Right atrium auricular region (tissue), 2 donors: ENCODE data around the gene FNBP1L. TPM values are rescaled to one million over a fixed set of nuclear protein-coding genes. Genes with fewer than 3 reads are reported as not detected.

Experiments
- DNase-seq: peaks from one replicate; pipeline ENCODE4 v3.0.0-alpha.2; 2019; ENCODE audit warnings: low spot score
- H3K27ac ChIP-seq, 2 donors: fragments of 200-600 bp; sonication (generic); 1 replicate in 1 of 2; 2 replicates in 1 of 2; pipeline ENCODE4 v1.5.1; 2016 to 2019
- H3K27me3 ChIP-seq, 2 donors: fragments of 200-600 bp; sonication (generic); one replicate each; pipeline versions ENCODE4 v1.5.1 to v1.6.0; 2017 to 2019
- H3K36me3 ChIP-seq: fragments of 200-600 bp; sonication (generic); one replicate; pipeline ENCODE4 v1.5.1; 2016
- H3K4me1 ChIP-seq, 2 donors: fragments of 200-600 bp; sonication (generic); one replicate each; pipeline versions ENCODE4 v1.5.1 to v1.6.0; 2017 to 2019
- H3K4me3 ChIP-seq, 2 donors: fragments of 200-600 bp; sonication (generic); 1 replicate in 1 of 2; 2 replicates in 1 of 2; pipeline ENCODE4 v1.5.1; 2017 to 2019; ENCODE audit warnings: mild to moderate bottlenecking in 1 of 2, moderate library complexity in 1 of 2
- H3K9me3 ChIP-seq, 2 donors: fragments of 200-600 bp; sonication (generic); one replicate each; pipeline ENCODE4 v1.5.1; 2019
- total RNA-seq, 2 donors: library from RNA; depleted of rRNA; stranded (reverse); fragments of >200 nt; gene quantifications; one replicate each; pipeline ENCODE4 v1.1.0, GENCODE V29; 2016
- TF ChIP-seq, protein P1 (sequence below), 2 donors: fragments of 200-600 bp; sonication (generic); IDR thresholded peaks; one replicate each; pipeline ENCODE4 v1.5.1; 2019; ENCODE audit warnings: antibody characterized with exemption in 2 of 2

The FNBP1L gene
- total RNA-seq: 10 to 100 TPM; 13.9 to 17.8 TPM

DNA sequence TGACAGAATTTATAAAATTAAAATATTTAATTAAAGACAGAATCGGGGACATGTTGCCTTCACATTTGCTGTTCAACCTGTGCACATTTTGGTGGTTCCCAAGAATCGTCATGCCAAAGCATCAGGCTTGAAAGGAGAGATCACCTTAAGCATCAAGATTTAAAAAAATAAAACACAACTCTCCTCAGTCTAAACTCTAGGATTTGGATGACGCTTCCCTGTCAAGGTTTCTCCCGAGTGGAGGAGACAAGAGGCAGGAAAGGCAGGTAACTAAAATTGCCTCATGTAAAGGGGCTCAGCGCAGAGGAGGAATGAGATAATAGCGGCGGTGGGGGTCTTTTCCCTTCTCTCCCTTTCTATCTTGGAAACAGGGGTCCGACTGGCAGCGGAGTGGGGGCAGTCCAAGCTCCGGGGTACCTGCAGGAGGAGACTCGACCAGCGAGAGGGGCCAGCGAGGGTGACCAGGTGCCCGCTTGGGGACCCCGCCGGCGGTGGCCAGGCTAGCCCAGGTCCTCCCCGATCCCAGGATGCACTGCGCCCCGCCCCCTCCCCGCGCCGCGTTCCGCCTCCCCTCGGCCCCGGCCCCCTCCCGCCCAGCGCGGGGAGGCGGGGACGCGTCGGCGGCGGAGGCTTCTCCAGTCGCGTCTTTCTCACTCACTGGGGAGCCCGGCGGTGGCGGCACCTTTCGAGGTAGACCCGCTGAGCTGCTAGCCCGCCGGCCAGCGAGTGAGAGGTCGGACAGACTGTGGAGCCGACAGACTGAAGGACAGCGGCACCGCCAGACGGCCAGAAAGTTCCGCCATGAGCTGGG, at the start of gene FNBP1L:
Gene FNBP1L, plus strand, starts transcription at position 638 of the 811 bp plus-strand sequence. Its CDS starts 164 bp downstream, at position 802.
- DNase-seq: no peak
- TF ChIP-seq, protein P1, sequence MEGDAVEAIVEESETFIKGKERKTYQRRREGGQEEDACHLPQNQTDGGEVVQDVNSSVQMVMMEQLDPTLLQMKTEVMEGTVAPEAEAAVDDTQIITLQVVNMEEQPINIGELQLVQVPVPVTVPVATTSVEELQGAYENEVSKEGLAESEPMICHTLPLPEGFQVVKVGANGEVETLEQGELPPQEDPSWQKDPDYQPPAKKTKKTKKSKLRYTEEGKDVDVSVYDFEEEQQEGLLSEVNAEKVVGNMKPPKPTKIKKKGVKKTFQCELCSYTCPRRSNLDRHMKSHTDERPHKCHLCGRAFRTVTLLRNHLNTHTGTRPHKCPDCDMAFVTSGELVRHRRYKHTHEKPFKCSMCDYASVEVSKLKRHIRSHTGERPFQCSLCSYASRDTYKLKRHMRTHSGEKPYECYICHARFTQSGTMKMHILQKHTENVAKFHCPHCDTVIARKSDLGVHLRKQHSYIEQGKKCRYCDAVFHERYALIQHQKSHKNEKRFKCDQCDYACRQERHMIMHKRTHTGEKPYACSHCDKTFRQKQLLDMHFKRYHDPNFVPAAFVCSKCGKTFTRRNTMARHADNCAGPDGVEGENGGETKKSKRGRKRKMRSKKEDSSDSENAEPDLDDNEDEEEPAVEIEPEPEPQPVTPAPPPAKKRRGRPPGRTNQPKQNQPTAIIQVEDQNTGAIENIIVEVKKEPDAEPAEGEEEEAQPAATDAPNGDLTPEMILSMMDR (IDR thresholded peaks at IDR 0.05): no peak
- no peaks in the 10 kb centered on the region for H3K27me3 ChIP-seq

DNA sequence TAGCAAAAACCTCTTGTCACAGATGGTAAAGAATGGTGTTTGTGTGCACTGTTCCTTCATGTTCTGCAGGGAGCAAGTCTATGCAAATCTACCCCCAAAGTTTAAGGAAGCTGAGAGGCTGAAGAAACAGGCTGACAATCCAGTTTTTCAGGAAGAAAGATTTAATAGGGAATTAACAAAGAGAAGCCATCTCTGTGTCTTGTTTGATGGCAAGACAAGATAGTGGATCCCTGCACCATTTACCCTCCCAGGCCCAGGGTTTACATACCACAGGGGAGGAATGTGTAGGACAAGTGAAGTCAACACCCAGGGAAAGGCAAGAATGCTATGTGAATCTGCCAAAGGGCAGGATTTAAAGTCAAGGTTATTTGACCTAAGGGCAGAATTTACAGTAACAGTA, 48.1 kb upstream of the FNBP1L start:
- no peaks in the 10 kb centered on the region for H3K27me3 ChIP-seq
- no peaks in the 10 kb centered on the region for H3K4me1 ChIP-seq
- TF ChIP-seq, protein P1 (IDR thresholded peaks at IDR 0.05): no peak
- H3K4me3 ChIP-seq: no peak overlapping the region
- no peaks in the 10 kb centered on the region for H3K36me3 ChIP-seq
- H3K9me3 ChIP-seq: no peaks in the 10 kb centered on the region
- no peak overlapping the region for H3K27ac ChIP-seq
- no peak for DNase-seq

More for the DNA sequence above, at the start of gene FNBP1L:
- Histone ChIP-seq H3K4me3 (peak within 1 kb of the TSS; percentile 94 to 98), H3K27ac (peak within 1 kb of the TSS; percentile 84 to 86), H3K36me3 (no peaks in the 10 kb centered on the region), H3K9me3 (no peaks in the 10 kb centered on the region), H3K4me1 (peaks cover 0 to 16% of the 10 kb centered on the region in 2 donors)

DNA sequence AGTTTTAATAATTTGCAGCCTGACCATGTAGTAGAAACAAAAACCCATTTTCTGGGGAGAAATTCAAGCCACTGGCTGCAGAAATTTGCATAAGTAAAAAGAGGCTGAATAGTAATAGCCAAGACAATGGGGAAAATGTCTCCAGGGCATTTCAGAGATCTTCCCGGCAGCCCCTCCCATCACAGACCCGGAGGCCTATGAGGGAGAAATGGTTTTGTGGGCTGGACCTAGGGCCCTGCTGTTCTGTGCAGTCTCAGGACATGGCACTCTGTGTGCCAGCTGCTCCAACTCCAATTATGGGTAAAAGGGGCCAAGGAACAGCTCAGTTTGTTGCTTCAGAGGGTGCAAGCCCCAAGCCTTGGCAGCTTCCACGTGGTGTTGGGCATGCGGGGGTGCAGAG, 39.7 kb upstream of the FNBP1L start:
- H3K4me3 ChIP-seq: no peak overlapping the region
- H3K4me1 ChIP-seq: no peaks in the 10 kb centered on the region
- H3K27me3 ChIP-seq: no peaks in the 10 kb centered on the region
- DNase-seq: no peak
- H3K27ac ChIP-seq: no peak overlapping the region
- H3K36me3 ChIP-seq: no peaks in the 10 kb centered on the region
- H3K9me3 ChIP-seq: no peaks in the 10 kb centered on the region
- TF ChIP-seq, protein P1 (IDR thresholded peaks at IDR 0.05): no peak

DNA sequence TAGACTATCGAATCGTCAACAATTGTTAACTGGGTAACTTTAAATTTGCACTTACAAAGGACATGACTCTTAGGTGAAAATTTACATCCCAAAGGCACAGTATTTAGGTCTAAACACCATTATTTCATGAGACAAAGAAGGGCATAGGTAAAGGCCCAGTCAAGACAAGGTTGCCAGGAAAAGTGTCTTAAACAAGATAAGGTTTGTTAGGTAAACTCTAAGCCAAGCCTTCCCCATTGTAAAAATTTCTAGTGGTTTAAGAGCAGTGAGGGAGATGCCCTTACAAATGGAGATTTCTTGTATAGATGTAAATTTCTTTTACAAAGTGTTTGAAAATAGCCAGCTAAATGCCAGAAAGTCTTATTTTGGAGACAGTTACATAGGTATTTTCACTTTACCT, 36.9 kb upstream of the FNBP1L start:
- TF ChIP-seq, protein P1 (IDR thresholded peaks at IDR 0.05): no peak
- no peak overlapping the region for H3K27ac ChIP-seq
- no peak for DNase-seq
- no peak overlapping the region for H3K4me3 ChIP-seq
- no peaks in the 10 kb centered on the region for H3K9me3 ChIP-seq
- H3K27me3 ChIP-seq: no peaks in the 10 kb centered on the region
- H3K4me1 ChIP-seq: peaks cover 0 to 6% of the 10 kb centered on the region in 2 donors
- H3K36me3 ChIP-seq: no peaks in the 10 kb centered on the region

DNA sequence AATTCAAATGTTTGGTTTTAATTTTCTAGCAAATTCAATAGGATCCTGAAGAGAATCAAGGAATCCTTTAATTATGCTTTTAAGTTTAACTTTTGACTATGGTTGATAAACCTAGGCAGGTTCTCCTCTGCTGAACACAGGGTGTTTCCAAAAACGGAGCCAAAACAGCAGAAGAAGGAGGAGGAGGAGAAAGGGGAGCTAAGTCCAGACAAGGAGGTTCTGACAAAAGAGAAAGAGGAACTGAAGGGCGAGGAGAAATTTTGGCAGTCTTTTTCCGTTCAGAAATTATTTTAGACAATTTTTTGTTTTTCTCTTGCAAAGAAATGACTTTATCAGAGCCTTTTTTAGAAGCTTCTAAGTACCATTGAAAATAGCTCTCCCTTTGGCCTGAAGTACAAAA, 33.2 kb upstream of the FNBP1L start:
- H3K36me3 ChIP-seq: no peaks in the 10 kb centered on the region
- no peak for DNase-seq
- H3K9me3 ChIP-seq: no peaks in the 10 kb centered on the region
- H3K4me3 ChIP-seq: peak overlapping the region in 1 of 2 donors; percentile 4
- H3K4me1 ChIP-seq: peaks cover 0 to 6% of the 10 kb centered on the region in 2 donors
- TF ChIP-seq, protein P1 (IDR thresholded peaks at IDR 0.05): no peak
- H3K27me3 ChIP-seq: no peaks in the 10 kb centered on the region
- no peak overlapping the region for H3K27ac ChIP-seq
